PFSK-1 (cell line): ENCODE data around the gene NAALADL2.

Experiments
- POLR2AphosphoS5 ChIP-seq: IDR thresholded peaks from 2 replicates; pipeline ENCODE4 v1.6.1; 2012; ENCODE audit warnings: low read depth, mild to moderate bottlenecking, control low read depth, low read length, moderate library complexity
- TAF1 ChIP-seq: IDR thresholded peaks from 2 replicates; pipeline ENCODE4 v1.6.1; 2012; ENCODE audit warnings: low read length, control low read depth, borderline replicate concordance; ENCODE audit not compliant: insufficient read depth
- TF ChIP-seq, protein P1 (sequence below), 2 experiments: IDR thresholded peaks; 2 replicates each; pipeline versions ENCODE4 v1.6.1 to v1.8.0; 2011 to 2012; ENCODE audit warnings: low read depth in 2 of 2, low read length in 2 of 2, control low read depth in 1 of 2, inconsistent platforms in 1 of 2, mild to moderate bottlenecking in 1 of 2, moderate library complexity in 1 of 2; ENCODE audit not compliant: insufficient read depth in 1 of 2

- TF ChIP-seq, protein P1, sequence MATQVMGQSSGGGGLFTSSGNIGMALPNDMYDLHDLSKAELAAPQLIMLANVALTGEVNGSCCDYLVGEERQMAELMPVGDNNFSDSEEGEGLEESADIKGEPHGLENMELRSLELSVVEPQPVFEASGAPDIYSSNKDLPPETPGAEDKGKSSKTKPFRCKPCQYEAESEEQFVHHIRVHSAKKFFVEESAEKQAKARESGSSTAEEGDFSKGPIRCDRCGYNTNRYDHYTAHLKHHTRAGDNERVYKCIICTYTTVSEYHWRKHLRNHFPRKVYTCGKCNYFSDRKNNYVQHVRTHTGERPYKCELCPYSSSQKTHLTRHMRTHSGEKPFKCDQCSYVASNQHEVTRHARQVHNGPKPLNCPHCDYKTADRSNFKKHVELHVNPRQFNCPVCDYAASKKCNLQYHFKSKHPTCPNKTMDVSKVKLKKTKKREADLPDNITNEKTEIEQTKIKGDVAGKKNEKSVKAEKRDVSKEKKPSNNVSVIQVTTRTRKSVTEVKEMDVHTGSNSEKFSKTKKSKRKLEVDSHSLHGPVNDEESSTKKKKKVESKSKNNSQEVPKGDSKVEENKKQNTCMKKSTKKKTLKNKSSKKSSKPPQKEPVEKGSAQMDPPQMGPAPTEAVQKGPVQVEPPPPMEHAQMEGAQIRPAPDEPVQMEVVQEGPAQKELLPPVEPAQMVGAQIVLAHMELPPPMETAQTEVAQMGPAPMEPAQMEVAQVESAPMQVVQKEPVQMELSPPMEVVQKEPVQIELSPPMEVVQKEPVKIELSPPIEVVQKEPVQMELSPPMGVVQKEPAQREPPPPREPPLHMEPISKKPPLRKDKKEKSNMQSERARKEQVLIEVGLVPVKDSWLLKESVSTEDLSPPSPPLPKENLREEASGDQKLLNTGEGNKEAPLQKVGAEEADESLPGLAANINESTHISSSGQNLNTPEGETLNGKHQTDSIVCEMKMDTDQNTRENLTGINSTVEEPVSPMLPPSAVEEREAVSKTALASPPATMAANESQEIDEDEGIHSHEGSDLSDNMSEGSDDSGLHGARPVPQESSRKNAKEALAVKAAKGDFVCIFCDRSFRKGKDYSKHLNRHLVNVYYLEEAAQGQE (IDR thresholded peaks at IDR 0.05; ENCODE audit: insufficient read depth in 1 of 2, low read depth in 2 of 2, low read length in 2 of 2) = no peak
- TF ChIP-seq TAF1 (no peak), POLR2AphosphoS5 (no peak)
Observed at GRCh38 chr3:175337631-175338030, 478.5 kb downstream of the NAALADL2 start.
